Superior temporal gyrus (tissue), 1 donor: ENCODE measurements around the gene DDA1.

Experiments used
- DNase-seq: peaks from one replicate; pipeline ENCODE4 v3.0.0-alpha.2; 2016; ENCODE audit errors: extremely low spot score

The DDA1 gene

DNA sequence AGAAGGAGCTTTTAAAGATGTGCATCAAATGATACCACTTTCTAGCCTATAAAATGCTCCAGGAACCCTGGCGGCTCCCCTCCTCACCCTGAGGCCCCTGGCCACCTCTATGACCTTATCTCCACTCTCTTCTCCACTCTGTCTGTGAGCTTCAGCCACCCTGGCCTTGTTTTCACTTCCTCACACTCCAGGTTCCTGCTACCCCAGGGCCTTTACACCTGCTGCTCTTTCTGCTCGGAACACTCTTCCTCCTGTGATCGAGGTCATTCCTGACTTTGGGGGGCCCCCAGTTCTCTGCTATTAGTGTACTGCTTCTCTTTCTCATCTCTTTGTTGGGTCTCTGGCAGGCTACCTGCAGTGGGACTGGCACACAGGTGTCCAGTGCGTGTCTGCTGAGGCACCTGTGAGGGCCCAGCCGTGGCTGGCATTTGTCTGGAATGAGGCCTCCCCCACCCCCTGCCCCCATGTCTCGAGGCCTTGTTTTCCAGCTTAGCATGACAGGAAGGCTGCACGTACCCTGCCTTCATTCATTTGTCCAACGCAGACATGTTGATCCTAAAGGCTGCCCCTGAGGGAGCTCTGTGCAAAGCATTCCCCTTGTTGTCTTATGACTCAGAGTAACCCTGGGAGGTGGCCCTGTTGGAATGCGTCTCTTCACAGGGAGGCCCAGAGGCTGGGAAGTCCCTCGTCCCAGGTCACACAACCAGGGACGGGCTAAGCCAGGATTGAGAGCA is 2.3 kb downstream of the DDA1 start:
- no peak for DNase-seq

DNA sequence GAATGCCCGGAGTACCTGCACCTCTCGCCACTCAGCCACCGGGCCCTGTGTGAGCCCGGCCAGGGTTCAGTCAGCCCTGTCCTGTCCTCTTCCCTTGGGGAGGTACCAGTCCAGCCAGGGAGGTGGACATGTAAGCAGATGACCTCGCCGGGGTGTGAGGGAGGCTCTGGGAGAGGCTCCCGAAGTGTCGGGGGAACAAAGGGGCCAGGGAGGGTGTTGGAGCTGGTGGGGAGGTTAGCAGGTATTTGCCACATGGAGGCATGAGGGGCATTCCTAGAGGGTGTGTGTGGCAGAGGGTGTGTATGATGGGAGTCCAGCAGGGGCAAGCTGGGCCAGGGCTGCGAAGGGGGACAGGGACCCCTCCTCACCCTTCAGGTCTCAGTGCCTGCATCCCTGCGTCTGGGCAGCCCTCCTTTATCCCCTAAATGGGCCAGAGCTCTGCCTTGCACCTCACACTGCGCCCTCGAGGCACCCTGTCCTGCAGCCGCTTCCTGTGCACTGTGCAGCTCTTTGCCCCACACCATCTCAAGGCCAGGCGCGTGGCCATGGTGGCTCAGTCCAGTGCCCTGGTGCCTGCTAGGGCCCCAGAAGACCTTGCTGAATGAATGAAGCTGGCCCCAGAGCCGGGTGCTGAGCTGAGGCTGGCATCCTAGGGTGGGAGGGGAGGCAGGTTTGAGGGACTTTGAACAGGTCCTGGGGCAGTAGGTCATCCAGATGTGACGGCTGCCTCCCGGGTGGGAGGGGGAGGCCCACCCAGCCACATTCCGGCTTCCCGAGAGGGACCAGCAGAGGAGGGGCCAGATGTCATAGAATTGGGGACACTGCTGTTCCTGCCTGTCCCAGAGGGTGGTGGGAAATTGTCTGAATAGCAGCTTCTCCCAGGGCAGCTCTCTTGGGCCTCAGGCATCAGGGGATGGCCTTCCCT is 3.1 kb downstream of the DDA1 start:
- no peak for DNase-seq

DNA sequence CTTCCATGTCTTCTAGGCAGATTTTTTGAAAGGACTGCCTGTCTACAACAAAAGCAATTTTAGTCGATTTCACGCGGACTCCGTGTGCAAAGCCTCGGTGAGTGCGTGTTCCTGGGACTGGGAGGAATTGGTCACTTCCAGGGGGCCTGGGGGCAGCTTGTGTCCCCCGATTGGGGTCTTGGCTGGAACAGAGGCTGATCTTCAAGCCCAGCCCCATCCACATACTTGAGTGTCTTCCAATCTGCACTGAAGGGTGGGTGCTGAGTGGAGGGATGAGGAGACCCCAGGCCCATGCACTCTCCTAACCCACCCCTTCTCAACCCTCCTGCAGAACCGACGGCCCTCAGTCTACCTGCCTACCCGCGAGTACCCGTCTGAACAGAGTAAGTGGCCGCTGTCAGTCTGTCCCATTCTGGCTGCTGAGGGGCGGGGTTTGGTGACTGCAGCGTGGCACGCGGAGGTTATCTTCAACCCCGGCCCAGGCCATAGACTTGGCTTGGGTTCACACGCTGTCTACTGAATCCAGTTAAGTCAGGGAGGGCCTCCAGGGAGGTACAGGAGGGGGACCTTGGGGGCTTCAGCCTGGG is 4.7 kb downstream of the DDA1 start:
- no peak for DNase-seq

DNA sequence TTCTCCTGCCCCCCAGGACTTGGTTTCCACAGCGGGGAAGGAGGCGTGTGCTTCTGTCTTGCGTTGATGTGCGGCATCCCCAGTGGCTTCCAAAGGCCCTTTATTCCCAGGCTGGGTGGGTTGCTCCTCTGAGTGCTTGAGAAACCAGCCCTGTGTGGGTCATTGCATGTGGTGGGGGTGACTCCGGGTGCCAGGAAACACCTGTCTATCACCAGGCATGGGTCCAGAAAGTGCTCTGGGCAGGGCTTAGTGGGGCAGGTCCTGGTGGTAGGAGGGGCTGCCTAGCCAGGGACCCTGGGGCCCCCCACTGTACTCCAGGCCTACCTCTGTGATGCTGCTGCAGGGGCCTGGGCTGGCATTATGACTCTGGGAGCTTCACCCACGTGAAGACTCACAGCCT is 9.6 kb downstream of the DDA1 start:
- DNase-seq, result no peak

DNA sequence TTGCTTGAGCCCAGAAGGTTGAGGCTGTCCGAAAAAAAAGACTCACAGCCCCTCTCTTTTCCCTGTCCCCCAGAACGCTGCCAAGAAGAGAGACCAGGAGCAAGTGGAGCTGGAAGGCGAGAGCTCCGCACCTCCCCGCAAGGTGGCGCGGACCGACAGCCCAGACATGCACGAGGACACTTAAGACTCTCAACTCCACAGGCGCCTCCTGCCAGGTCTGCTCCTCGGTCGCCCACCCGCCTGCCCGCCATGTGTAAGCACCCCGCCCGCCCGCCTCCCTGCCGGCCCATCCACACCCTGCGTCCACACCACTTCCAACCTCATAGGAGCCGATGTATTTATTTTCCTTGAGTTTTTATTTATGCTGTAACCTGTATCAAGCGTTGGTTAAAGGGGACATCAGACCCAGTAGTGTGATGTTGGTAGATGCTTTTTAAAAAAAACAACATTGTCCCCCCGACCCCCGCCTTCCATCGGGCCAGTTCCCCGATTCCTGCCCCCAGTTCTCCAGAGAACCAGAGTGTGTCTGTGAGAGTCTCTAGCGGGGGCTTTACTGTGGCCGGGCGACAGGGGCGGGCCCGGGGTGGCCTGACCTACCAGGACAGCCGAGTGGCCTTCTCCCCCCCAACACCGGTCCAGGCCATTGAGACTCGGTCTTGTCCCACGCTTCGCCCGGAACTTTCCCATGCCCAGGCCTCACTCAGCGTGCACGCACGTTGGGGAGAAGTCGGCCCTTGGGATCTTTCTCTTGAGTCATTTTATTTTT is 10.3 kb downstream of the DDA1 start:
- DNase-seq, result no peak

DNA sequence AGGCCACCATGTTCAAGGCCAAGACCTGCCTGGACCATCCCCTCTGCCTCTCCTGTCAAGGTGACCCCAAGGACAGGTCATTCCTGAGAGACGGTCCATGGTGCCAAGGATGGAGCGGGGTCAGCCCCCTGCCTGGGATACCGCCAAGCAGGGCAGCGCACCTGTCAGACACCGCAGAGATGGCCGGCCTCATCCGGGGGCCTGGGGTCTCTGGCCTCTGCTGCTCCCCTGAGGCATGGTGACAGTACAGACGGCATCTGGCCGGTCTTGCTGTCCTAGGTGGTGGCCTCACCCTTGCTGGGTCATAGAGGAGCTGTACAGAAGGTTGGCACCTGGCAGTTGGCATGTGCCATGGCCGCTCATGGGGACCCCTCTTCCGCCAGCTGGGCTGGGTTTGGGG is 11.1 kb downstream of the DDA1 start:
- no peak for DNase-seq

DNA sequence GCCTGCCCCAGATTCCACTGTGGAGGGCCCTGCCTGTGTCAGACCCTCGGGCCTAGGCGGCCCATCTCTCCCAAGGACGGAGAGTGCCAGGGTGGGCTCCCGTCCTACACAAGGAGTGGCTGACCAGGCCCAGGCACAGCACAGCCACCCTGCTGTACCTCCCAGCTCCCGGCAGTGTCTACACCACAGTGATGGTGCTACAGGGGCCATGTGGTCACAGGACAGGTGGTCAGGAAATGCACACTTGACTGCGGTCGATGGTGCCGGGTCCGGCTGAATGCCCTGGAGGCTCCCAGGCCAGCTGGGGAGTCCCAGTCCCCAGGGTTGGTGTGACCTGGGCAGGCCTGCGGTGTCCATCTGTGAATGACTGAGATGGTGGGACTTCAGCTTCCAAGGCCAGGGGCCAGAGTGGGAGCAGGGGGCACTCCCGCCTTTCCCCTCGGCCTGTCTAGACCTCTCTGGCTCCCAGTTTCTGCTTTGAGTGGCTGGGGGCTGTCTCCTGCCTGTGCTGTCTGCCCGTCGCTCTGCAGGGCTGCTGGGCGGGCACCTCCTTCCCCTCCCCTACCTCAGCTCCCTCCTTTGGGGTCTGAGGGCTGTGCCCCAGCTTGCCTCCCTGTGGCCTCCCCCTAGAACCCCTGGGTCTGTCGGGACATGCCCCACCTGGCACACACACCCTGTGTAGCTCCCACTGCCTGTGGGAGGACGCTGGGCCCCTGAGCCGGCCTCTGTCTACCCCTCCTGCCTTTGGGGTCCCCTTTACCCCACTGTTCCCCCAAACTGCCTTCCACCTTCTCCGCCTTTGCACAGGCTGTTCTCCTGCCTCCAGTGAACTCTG is 12.5 kb downstream of the DDA1 start:
- DNase-seq, result no peak

DNA sequence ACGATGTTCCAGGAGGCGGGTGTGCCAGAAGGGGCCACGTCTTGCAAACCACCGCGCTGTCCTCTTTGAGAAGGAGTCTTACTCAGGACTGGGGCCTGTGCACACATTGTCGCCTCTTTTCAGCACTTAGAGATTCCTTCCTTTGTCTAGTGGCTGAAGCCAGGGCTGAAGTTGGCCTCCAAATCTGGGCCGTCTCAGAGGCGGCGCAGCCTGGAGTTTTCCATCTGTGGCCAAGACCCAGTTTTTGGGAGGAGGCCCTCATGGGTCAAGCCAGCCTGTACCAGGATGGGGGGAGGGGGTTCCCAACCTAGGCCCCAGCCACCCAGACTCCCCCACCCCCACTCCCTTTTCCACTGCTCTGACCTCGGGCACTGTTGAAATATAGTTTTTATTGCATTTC is 13.5 kb downstream of the DDA1 start:
- DNase-seq, result no peak

DNA sequence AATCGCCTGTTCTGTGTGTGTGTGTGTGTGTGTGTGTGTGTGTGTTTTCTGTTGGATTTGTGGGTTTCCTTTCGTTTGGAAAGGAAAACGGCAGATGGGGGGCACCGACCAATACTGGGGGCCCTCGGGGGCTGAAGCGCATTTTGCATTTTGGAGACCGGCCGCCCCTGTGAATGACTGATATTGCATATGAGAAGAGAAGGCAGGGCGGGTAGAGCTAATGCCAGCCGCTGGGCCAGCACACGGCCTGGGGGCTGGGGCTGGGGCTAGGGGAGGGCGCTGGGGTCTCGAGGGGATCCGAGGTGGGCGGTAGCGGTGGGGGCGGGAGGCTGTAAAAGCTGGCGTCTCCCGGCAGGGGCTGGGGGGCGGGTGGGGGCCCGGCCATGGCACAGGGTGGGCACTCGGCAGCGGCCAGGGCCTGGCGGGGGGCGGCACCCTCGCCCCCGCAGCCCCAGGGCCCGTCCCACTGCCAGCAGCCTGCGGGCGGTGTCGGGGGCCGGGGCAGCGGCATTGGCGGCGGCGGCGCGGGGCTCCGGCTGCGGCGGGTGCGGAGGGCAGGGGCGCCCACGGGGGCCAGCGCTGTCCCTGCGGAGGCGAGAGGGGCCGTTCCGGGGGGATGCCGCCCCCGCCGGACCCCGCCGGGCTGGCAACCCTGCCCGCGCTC is 14.1 kb downstream of the DDA1 start:
- DNase-seq, result no peak

DNA sequence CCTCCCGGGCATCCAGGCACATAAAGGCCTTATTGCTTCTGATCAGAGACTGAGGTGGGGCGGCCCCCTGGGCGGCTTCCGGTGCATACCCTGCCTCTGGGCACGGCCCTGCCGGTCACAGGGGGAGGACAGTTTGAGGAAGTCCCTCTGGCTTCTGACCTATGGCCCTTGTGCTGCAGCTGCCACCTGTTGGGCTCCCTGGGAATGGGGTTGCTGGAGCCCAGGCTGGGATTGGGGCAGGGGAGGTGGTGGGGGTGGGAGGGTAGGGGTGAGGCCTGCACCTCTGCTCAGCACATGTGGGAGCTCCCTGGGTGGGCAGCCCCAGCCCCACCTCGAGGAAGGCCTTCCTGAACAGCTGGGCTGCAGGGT is 14.6 kb downstream of the DDA1 start:
- no peak for DNase-seq

DNA sequence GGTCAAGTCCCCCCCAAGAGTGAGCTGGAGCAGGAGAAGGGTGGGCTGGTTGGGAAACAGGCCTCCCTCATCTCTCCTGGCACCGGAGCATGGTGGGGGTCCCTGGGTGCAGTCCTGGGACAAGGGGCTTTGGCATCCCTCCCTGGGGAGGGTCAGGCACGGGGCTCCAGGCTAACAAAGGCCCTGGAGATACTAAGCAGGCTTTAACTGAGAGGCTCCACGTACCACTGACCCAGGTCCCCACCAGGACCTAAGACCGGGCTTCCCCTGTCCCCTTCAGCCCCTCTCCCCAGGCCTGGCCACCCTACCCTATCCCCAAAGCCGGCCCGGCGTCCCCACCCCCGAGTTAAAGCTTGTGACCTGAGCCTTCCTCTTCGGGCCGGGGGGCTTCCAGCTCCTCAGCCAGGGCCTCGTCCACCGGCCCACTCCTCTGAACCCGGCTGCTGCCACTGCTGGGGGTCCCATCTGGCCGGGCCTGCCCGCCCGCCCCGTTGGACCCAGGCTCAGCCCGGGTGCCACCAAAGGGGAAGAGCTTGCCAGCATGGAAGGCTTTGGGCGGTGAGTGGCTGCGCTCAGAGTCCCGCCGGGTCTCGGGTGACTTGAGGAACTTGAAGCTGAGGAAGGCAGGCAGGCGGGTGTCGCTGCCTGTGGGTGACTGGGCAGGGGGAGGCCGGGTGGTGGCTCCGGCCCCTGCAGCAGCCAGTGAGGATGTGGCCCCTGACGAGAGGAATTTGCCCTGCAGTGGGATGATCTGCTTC is 15.2 kb downstream of the DDA1 start:
- no peak for DNase-seq

DNA sequence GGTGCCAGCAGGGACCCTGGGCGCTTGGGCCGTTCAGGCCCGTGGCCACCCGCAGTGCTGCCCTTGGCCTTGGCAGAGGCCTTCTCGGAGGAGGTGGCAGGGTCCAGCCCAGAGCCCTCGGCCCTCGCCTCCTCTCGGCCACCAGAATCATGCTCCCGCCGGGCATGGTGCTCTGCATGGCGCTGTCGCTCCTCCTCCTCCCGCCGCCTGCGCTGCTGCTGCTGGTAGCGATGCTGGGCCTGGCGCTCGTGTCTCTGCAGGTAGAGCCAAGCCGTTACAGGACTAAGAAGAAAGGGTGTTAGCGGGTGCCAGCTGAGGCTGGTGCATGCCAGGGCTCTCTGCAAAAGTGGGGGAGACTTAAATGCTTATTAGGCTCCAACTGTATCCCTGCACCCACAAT is 15.8 kb downstream of the DDA1 start:
- no peak for DNase-seq

DNA sequence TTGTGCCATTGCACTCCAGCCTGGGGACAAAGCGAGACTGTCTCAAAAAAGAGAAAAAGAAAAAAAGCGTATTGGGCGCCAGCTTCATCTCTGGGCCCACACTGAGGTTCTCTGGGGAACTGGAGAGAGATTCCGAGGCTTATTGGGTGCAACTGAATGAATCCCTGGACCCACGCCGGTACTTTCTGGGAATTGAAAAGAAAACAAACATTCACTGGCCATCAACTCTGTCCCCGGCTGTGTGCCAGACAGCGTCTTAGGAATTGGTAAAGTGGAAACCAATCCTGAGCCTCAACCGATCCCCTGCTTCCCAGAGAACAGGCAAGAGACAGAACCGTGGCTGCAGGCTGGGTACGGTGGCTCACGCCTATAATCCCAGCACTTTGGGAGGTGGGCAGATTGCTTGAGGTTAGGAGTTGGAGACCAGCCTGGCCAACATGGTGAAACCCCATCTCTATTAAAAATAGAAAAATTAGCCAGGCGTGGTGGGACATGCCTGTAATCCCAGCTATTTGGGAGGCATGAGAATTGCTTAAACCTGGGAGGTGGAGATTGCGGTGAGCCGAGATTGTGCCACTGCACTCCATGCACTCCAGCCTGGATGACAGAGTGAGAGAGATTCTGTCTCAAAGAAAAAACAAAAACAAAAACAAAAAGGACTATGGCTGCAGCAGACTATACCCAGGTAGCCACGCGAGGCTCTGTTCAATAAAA is 16.7 kb downstream of the DDA1 start:
- peak; percentile 56 for DNase-seq

DNA sequence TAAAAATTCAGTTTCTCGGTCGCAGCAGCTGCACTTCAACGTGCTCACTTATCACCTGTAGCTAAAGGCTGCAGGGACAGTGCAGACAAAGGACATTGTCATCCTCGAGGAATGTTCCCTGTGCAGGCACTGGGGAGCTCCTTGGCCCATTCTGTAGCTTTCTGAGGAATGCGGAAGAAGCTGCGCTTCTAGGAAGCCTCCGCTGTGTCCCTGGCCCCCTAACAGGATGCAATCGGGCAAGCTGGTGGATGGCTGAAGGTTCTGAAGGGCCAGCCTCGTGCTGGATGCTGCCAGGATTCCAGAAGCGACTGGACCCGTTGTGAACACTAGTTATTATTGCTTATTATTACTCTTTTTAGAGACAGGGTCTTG is 17.2 kb downstream of the DDA1 start:
- DNase-seq, result no peak

DNA sequence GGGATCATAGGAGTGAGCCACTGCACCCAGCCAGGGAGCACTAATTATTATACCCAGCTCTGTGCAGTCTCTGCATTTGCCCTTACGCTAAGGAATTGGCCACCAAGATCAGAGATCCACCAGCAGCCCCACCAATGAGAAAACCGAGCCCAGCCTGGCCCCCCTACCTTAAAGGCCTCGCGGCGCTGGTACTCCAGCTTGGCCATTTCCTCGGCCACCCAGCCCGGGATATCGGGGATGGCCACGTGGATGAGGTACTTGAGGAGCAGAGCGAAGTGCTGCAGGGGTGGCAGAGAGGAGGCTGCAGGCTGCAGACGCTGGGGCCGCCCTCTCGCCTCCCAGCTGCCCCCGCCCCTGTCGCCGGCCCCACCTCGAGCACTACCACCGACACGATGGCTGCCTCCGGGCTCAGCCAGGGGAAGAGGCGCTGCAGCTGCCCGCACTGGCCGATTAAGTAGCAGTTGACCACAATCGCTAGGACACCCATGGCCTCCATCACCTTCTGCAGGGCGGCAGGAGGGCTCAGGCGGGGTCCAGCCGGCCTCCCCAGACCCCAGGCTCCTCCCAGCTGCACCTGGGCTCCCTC is 17.8 kb downstream of the DDA1 start:
- no peak for DNase-seq

DNA sequence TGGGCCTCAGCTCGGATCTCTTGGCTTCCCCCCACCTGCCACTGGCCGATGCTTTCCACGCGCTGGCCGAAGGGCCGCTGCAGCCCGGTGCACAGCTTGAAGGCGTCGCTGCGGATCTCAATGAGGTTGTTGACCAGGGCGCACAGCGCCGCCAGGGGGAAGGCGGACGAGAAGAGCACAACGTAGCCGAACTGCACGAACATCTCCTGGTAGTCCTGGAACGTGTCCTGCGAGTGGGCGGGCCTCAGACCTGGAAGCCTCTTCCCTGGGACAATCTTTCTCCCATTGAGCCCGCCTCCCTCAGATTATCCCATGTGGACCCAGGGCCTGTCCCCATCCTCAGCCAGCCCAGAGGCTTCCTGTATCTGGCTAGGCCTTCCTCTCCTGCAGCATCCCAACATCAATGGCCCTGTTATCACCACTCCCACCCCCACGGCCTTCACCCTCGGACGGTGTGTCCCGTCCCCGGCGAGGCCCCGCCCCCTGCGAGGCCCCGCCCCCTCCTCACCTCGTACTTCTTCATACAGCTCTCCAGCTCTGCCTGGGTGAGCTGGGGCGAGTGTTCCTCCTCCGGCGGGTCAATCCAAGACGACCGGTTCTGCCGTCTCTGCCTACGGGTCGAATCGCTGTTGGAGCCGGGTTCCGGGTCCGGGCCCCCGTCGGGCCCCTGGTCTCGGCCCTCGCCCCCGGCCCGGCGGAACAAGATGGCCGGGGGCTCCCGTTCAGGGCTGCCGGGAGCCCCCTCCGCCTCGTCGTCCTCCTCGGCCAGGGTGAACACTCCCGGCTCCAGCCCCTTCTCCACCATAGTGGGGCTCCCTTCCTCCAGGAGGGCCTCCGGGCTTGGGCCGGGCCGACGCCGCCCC is 18.5 kb downstream of the DDA1 start:
- DNase-seq, result no peak

DNA sequence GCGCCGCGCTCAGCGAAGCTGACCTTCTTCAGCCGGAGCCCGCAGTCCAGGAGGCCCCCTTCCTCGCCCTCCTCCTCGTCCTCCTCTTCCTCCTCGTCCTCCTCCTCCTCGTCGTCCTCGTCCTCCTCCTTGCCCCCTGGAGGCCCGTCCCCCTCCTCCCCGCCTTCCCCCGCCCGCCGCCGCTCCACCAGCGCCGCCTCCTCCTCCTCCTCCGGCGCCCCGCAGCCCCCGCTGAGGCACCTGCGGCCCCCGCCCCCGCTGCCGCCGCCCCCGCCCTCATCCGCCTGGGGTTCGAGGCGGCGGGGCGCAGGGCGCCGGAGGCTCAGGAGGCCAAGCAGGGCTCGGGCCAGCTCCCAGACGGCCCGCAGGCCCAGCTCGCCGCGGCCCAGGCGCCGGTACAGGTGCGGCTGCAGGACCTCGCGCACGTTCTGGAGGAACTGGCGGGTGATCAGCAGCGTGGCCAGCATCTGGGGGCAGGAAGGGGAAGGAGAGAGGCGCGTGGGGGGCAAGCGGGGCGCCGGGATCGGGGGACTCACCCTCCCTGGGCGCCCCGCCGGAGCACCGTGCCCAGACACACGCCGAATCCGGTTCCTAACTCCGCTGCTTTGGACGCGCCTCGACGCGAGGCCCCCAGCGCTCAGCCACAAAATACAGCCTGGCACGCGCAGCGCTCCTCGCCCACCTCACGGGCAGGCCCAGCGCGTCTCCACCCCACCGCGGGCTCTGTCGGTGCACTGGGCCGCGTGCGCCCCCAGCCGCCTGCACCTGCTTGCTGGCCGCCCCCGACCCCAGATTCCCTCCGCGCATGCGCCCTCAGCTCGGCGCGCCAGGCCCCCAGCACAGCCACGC is 19.4 kb downstream of the DDA1 start:
- no peak for DNase-seq
